H1 (cell line): Measurements from ENCODE around the gene KCNQ1. TPM values are rescaled to one million over a fixed set of nuclear protein-coding genes. Genes with fewer than 3 reads are reported as not detected.
A peak's percentile ranks its signal among the peaks of the same experiment; 100 is the strongest.

Experiments
- CTCF ChIA-PET: fragments of 300-600 bp; sonication (Branson Sonifier 250); formaldehyde crosslinking; loops from one replicate; lab custom pipeline; 2021; ENCODE audit not compliant: partially characterized antibody; lab: Charles Lee
- POLR2A ChIA-PET: fragments of 300-600 bp; sonication (Branson Sonifier 250); formaldehyde crosslinking; loops from one replicate; lab custom pipeline; 2021; ENCODE audit warnings: inconsistent platforms; ENCODE audit not compliant: partially characterized antibody; lab: Charles Lee
- DNase-seq, 2 experiments: peaks; one replicate each; pipeline versions ENCODE4 v3.0.0 to v3.0.0-alpha.2; 2010 to 2022; ENCODE audit warnings: low spot score in 2 of 2, low read depth in 1 of 2, mixed read lengths in 1 of 2
- FAIRE-seq: peaks from 2 replicates; lab custom pipeline; 2011; peaks lifted over from hg19 to GRCh38; lab: Jason Lieb, UNC
- H2AFZ ChIP-seq: 2 replicates; pipeline ENCODE4 v1.8.1; 2012; ENCODE audit warnings: low read length, inconsistent platforms
- H2AK5ac ChIP-seq: 2 replicates; pipeline ENCODE4 v1.6.1; 2013; ENCODE audit warnings: low read depth, low read length
- H2BK120ac ChIP-seq: replicated peaks from 2 replicates; pipeline ENCODE3; 2013; ENCODE audit warnings: low read depth, low read length, inconsistent platforms
- H2BK12ac ChIP-seq: 2 replicates; pipeline ENCODE4 v1.6.1; 2013; ENCODE audit warnings: low read depth, low read length
- H2BK15ac ChIP-seq: 2 replicates; pipeline ENCODE4 v1.6.1; 2013; ENCODE audit warnings: low read length
- H2BK20ac ChIP-seq: 2 replicates; pipeline ENCODE4 v1.6.1; 2013; ENCODE audit warnings: low read length
- H2BK5ac ChIP-seq: 2 replicates; pipeline ENCODE4 v1.6.1; 2013; ENCODE audit warnings: low read depth, low read length
- H3K14ac ChIP-seq: 2 replicates; pipeline ENCODE4 v1.6.1; 2013; ENCODE audit warnings: inconsistent platforms; ENCODE audit not compliant: insufficient read length
- H3K18ac ChIP-seq: 2 replicates; pipeline ENCODE4 v1.6.1; 2013; ENCODE audit warnings: low read length; ENCODE audit errors: extremely low read depth
- H3K23ac ChIP-seq: 2 replicates; pipeline ENCODE4 v1.6.1; 2013; ENCODE audit warnings: inconsistent platforms; ENCODE audit not compliant: insufficient read length
- H3K23me2 ChIP-seq: 2 replicates; pipeline ENCODE4 v1.6.1; 2013; ENCODE audit warnings: low read depth, low read length
- H3K27ac ChIP-seq: 2 replicates; pipeline ENCODE4 v1.6.1; 2011; ENCODE audit warnings: low read depth, low read length, inconsistent platforms
- H3K27me3 ChIP-seq, 4 experiments: replicated peaks in 1 of 4; 1 replicate in 1 of 4; 2 replicates in 3 of 4; pipeline versions ENCODE4 v1.6.1 to v1.8.1; 2011 to 2013; ENCODE audit warnings: low read length in 3 of 4, mild to moderate bottlenecking in 3 of 4, inconsistent platforms in 2 of 4, mixed read lengths in 2 of 4, moderate library complexity in 1 of 4; ENCODE audit not compliant: control insufficient read depth in 3 of 4, insufficient read depth in 3 of 4; ENCODE audit errors: extremely low read depth in 1 of 4
- H3K36me3 ChIP-seq, 4 experiments: 2 replicates each; pipeline versions ENCODE4 v1.6.1 to v1.8.1; 2011 to 2013; ENCODE audit warnings: mild to moderate bottlenecking in 4 of 4, low read length in 3 of 4, moderate library complexity in 2 of 4, control low read depth in 1 of 4, inconsistent platforms in 1 of 4; ENCODE audit not compliant: insufficient read depth in 4 of 4, control insufficient read depth in 2 of 4
- H3K4ac ChIP-seq: replicated peaks from 2 replicates; pipeline ENCODE3; 2013; ENCODE audit warnings: low read length, low read depth, mixed read lengths, inconsistent platforms; ENCODE audit not compliant: insufficient read length
- H3K4me1 ChIP-seq, 4 experiments: replicated peaks in 1 of 4; 1 replicate in 1 of 4; 2 replicates in 3 of 4; pipeline versions ENCODE4 v1.6.1 to v1.8.1; 2011 to 2013; ENCODE audit warnings: low read length in 3 of 4, inconsistent platforms in 2 of 4, mixed read lengths in 1 of 4; ENCODE audit not compliant: insufficient read depth in 4 of 4, control insufficient read depth in 3 of 4
- H3K4me2 ChIP-seq, 2 experiments: 2 replicates each; pipeline versions ENCODE4 v1.6.1 to v1.8.1; 2011 to 2013; ENCODE audit warnings: low read depth in 2 of 2, low read length in 2 of 2, control low read depth in 1 of 2, inconsistent platforms in 1 of 2, mild to moderate bottlenecking in 1 of 2; ENCODE audit not compliant: insufficient read depth in 1 of 2
- H3K4me3 ChIP-seq, 4 experiments: fragments of 200-600, 300-600 bp in 1 of 4; sonication (generic), shearing (Covaris generic), sonication (Bioruptor Twin) in 1 of 4; 2 replicates each; pipeline versions ENCODE4 v1.5.1 to v1.8.1; 2011 to 2016; ENCODE audit warnings: low read length in 4 of 4, low read depth in 3 of 4, control low read depth in 2 of 4, inconsistent platforms in 2 of 4, mild to moderate bottlenecking in 2 of 4, mixed read lengths in 1 of 4, moderate library complexity in 1 of 4; ENCODE audit not compliant: insufficient read depth in 2 of 4; ENCODE audit errors: extremely low read depth in 1 of 4
- H3K56ac ChIP-seq: replicated peaks from 2 replicates; pipeline ENCODE3; 2013; ENCODE audit warnings: low read depth, mild to moderate bottlenecking, mixed read lengths, low read length, inconsistent platforms; ENCODE audit not compliant: insufficient read length
- H3K79me1 ChIP-seq: 2 replicates; pipeline ENCODE4 v1.6.1; 2013; ENCODE audit warnings: low read depth, low read length, control low read depth
- H3K79me2 ChIP-seq, 2 experiments: 2 replicates each; pipeline versions ENCODE4 v1.6.1 to v1.8.1; 2012 to 2013; ENCODE audit warnings: low read length in 2 of 2, mild to moderate bottlenecking in 2 of 2, inconsistent platforms in 1 of 2; ENCODE audit not compliant: insufficient read depth in 2 of 2, control insufficient read depth in 1 of 2
- H3K9ac ChIP-seq, 4 experiments: replicated peaks in 1 of 4; 1 replicate in 1 of 4; 2 replicates in 3 of 4; pipeline versions ENCODE4 v1.6.1 to v1.8.1; 2011 to 2013; ENCODE audit warnings: low read depth in 3 of 4, low read length in 3 of 4, control low read depth in 2 of 4, mild to moderate bottlenecking in 2 of 4, moderate library complexity in 2 of 4, inconsistent platforms in 1 of 4; ENCODE audit errors: extremely low read depth in 1 of 4
- H3K9me3 ChIP-seq, 2 experiments: 2 replicates each; pipeline versions ENCODE4 v1.6.1 to v1.8.1; 2012 to 2013; ENCODE audit warnings: mild to moderate bottlenecking in 2 of 2, moderate library complexity in 2 of 2, control low read depth in 1 of 2, inconsistent platforms in 1 of 2, low read depth in 1 of 2, low read length in 1 of 2, mixed read lengths in 1 of 2; ENCODE audit not compliant: insufficient read depth in 2 of 2
- H4K20me1 ChIP-seq, 2 experiments: replicated peaks in 1 of 2; 2 replicates each; pipeline versions ENCODE3 to v1.8.1; 2011 to 2013; ENCODE audit warnings: inconsistent platforms in 2 of 2, low read length in 2 of 2, mild to moderate bottlenecking in 1 of 2; ENCODE audit not compliant: insufficient read depth in 2 of 2, control insufficient read depth in 1 of 2
- H4K5ac ChIP-seq: 2 replicates; pipeline ENCODE4 v1.6.1; 2013; ENCODE audit warnings: low read length, low read depth, mixed read lengths, inconsistent platforms; ENCODE audit not compliant: insufficient read length
- H4K8ac ChIP-seq: 2 replicates; pipeline ENCODE4 v1.8.0; 2013; ENCODE audit warnings: mild to moderate bottlenecking, moderate library complexity, low read length, inconsistent platforms; ENCODE audit not compliant: insufficient read depth; ENCODE audit errors: extremely low read depth
- H4K91ac ChIP-seq: replicated peaks from 2 replicates; pipeline ENCODE3; 2013; ENCODE audit warnings: low read length, mixed read lengths, inconsistent platforms; ENCODE audit not compliant: insufficient read length
- ATF3 ChIP-seq: IDR thresholded peaks from 2 replicates; pipeline ENCODE4 v1.6.1; 2011; ENCODE audit warnings: low read depth, mild to moderate bottlenecking, low read length; ENCODE audit not compliant: insufficient read depth
- CBX5 ChIP-seq: fragments of 300-800, 300-1000 bp; sonication (generic); IDR thresholded peaks from 2 replicates; pipeline ENCODE4 v1.7.1; 2016; ENCODE audit warnings: antibody characterized with exemption, low read length, low read depth
- CTBP2 ChIP-seq: IDR thresholded peaks from 2 replicates; pipeline ENCODE4 v1.7.0; 2011; ENCODE audit warnings: borderline replicate concordance, mild to moderate bottlenecking, moderate library complexity, mixed read lengths, low read length; ENCODE audit not compliant: insufficient read depth, insufficient read length
- EP300 ChIP-seq, 2 experiments: IDR thresholded peaks; 1 replicate in 1 of 2; 2 replicates in 1 of 2; pipeline ENCODE4 v1.6.1; 2011 to 2012; ENCODE audit warnings: low read depth in 2 of 2, low read length in 2 of 2, mild to moderate bottlenecking in 2 of 2, borderline replicate concordance in 1 of 2, inconsistent platforms in 1 of 2, moderate library complexity in 1 of 2
- RFX5 ChIP-seq: IDR thresholded peaks from 2 replicates; pipeline ENCODE4 v1.6.1; 2011; ENCODE audit warnings: low read depth, low read length, improper control_type of control experiment, borderline replicate concordance
- USF2 ChIP-seq: IDR thresholded peaks from 2 replicates; pipeline ENCODE4 v1.6.1; 2011; ENCODE audit warnings: low read length, improper control_type of control experiment
- WGBS, 2 experiments: shearing (Covaris generic) in 1 of 2; methylation state at CpG; one replicate each; pipeline versions ENCODE4 v1.1.6 to v1.1.7; 2013 to 2015; ENCODE audit warnings: low lambda C conversion rate in 2 of 2, mixed read lengths in 2 of 2, inconsistent platforms in 1 of 2, low coverage in 1 of 2, missing lambda C conversion rate in 1 of 2; ENCODE audit not compliant: insufficient replicate concordance in 2 of 2, insufficient coverage in 1 of 2, insufficient read length in 1 of 2; ENCODE audit errors: extremely low coverage in 1 of 2, missing lambda C conversion rate in 1 of 2; 5-methylcytosine and 5-hydroxymethylcytosine counted together
- polyA plus RNA-seq, 7 experiments: library from polyadenylated mRNA; depleted of rRNA in 3 of 7; stranded (reverse) in 5 of 7; unstranded in 2 of 7; fragments of >200 nt in 5 of 7; fragments of 200-250 nt in 2 of 7; gene quantifications; 1 replicate in 5 of 7; 2 replicates in 1 of 7; 4 replicates in 1 of 7; pipeline versions ENCODE4 v1.2.1 to v1.2.3, GENCODE V29; 2011 to 2013; ENCODE audit warnings: missing spikeins in 2 of 7, mixed read lengths in 2 of 7
- total RNA-seq: library from RNA; stranded (reverse); fragmentation: NEBNext Ultra II Directional; extraction: Animal tissue kit (Norgen Biotek cat#: 25700); gene quantifications from 2 replicates; pipeline ENCODE4 v1.2.1, GENCODE V29; 2021
- TF ChIP-seq, protein P1 (sequence below): IDR thresholded peaks from 2 replicates; pipeline ENCODE4 v1.6.1; 2012; ENCODE audit warnings: inconsistent platforms

Gene KCNQ1
- total and polyA plus RNA-seq, 2 of the 8 experiments (the other 6 are each of a cell fraction or from before 2014, with no cell fraction given), result 1.9 to 2.0 TPM

DNA sequence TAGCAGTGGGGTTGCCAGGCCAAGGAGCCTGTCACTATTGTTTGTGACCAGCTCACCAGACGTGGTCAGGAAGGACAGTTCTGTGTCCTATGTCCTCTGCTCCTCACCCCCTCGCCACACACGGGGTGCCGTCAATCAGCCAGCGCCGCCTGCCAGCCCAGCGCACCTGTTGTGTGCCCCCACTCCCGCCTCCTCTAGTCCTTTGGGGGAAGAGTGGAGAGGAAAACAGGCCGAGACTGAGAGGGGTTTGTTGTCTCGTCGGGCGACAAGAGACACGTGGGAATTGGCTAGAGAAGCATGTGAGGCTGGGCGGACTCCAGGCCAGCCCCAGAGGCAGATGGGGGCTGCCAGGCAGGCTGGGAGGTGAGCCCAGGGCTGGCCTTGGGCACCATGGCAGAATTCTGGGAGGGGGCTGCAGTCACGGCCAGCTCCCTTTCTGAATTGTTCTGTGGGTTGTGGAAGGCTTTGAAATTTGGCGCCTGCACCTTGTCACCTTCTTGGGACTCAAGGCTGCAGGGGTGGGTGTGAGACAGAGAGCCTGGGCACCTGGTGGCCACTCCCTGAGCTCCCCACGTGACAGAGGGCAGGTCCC lies 258.1 kb downstream of the KCNQ1 start:
- H3K4ac ChIP-seq, result no peak overlapping the region
- 73% methylated on average over 17 of the region's 17 CpGs; no CpG with 5 or more reads in 1 of the 2 experiments for WGBS, 2 experiments
- H3K9ac ChIP-seq, result no peak overlapping the region
- H4K91ac ChIP-seq, result peak overlapping the region; percentile 72
- H3K27ac ChIP-seq, result no peak overlapping the region
- H2BK5ac ChIP-seq, result peak overlapping the region; percentile 71; the same call in 1 of the 2 replicates
- ChIA-PET POLR2A (interaction anchor here (0.7 to 2.0 kb wide), 4 partner anchors 9 to 182 kb away, joined by 3 to 11 read pairs (median 3); partner anchors contain the start of gene CDKN1C), CTCF (interaction anchor here (0.7 to 3.1 kb wide), 12 partner anchors 11 to 190 kb away, joined by 3 to 15 read pairs (median 3); no protein-coding TSS in a partner anchor)
- H3K9me3 ChIP-seq, result peaks cover 5 to 12% of the 10 kb centered on the region in 2 experiments; a peak in 3 of 4 replicates
- H3K18ac ChIP-seq, result peak overlapping the region; percentile 48; the same call in 1 of the 2 replicates
- no peak overlapping the region for H4K5ac ChIP-seq
- no peaks in the 10 kb centered on the region for H3K79me1 ChIP-seq
- no peak overlapping the region; the same call in 1 of the 2 replicates for H4K8ac ChIP-seq
- H4K20me1 ChIP-seq, result peaks cover 2 to 4% of the 10 kb centered on the region in 2 experiments
- H3K36me3 ChIP-seq, result peaks cover 0 to 3% (median 0%) of the 10 kb centered on the region in 4 experiments; a peak in 1 of 8 replicates
- H3K4me1 ChIP-seq, result peaks cover 0 to 24% (median 13%) of the 10 kb centered on the region in 4 experiments; a peak in 6 of 7 replicates
- H2AK5ac ChIP-seq, result no peak overlapping the region; the same call in 1 of the 2 replicates
- H3K79me2 ChIP-seq, result peaks cover 0 to 14% of the 10 kb centered on the region in 2 experiments; a peak in 2 of 4 replicates
- FAIRE-seq (no peak), DNase-seq (no peak)
- peak overlapping the region; percentile 93 for H2BK20ac ChIP-seq
- no peak overlapping the region for H3K56ac ChIP-seq
- H2AFZ ChIP-seq, result no peak overlapping the region
- H3K27me3 ChIP-seq, result peaks cover 5 to 56% (median 32%) of the 10 kb centered on the region in 4 experiments
- H2BK12ac ChIP-seq, result peak overlapping the region; percentile 85; the same call in 1 of the 2 replicates
- no peak overlapping the region for H2BK120ac ChIP-seq
- H2BK15ac ChIP-seq, result peak overlapping the region; percentile 99
- H3K14ac ChIP-seq, result no peak overlapping the region
- peaks cover 5% of the 10 kb centered on the region; the same call in 1 of the 2 replicates for H3K23me2 ChIP-seq
- TF ChIP-seq USF2 (no peak), CBX5 (no peak), CTBP2 (no peak), EP300 (IDR thresholded peaks at IDR 0.05; ENCODE audit: borderline replicate concordance in 1 of 2, low read depth in 2 of 2, low read length in 2 of 2) (no peak), ATF3 (no peak), RFX5 (no peak)
- TF ChIP-seq, protein P1, sequence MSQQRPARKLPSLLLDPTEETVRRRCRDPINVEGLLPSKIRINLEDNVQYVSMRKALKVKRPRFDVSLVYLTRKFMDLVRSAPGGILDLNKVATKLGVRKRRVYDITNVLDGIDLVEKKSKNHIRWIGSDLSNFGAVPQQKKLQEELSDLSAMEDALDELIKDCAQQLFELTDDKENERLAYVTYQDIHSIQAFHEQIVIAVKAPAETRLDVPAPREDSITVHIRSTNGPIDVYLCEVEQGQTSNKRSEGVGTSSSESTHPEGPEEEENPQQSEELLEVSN, result peak; percentile 65; the same call in 1 of the 2 replicates
- H3K4me2 ChIP-seq, result 0 out of 4 replicates have a peak overlapping the region, but pooled peaks of 1 of the 2 experiments have one; percentile 40
- H3K23ac ChIP-seq, result no peak overlapping the region
- no peak overlapping the region for H3K4me3 ChIP-seq
